GM12878 (cell line): ENCODE measurements around the gene DNHD1. TPM values are rescaled to one million over a fixed set of nuclear protein-coding genes. Genes with fewer than 3 reads are reported as not detected.

Experiments
- ATAC-seq: fragments of 200-7000 bp; cut with Tn5 transposase; 3 replicates; pipeline ENCODE4 v1.9.1; 2020; ENCODE audit warnings: mild to moderate bottlenecking, moderate library complexity
- BruUV-seq: library from RNA; stranded (reverse); fragments of 400-500 nt; replicated peaks from 2 replicates; lab custom pipeline; 2021; lab: Mats Ljungman, UMichigan
- CTCF ChIA-PET: fragments of 300-600 bp; sonication (Branson Sonifier 250); formaldehyde crosslinking; extraction: SDS; loops from one replicate; lab custom pipeline; 2021; ENCODE audit warnings: inconsistent platforms; lab: Yijun Ruan, JAX
- POLR2A ChIA-PET: fragments of 350-600 bp; formaldehyde crosslinking; extraction: SDS; loops from one replicate; lab custom pipeline; 2021; ENCODE audit warnings: inconsistent platforms; lab: Charles Lee
- RAD21 ChIA-PET: fragments of 300-600 bp; sonication (Branson Sonifier 250); formaldehyde crosslinking; loops from one replicate; lab custom pipeline; 2023; ENCODE audit warnings: antibody characterized with exemption; ENCODE audit not compliant: unreplicated experiment; lab: Charles Lee
- SMC1A ChIA-PET: fragments of 300-600 bp; sonication (Branson Sonifier 250); formaldehyde crosslinking; loops from one replicate; lab custom pipeline; 2023; ENCODE audit not compliant: unreplicated experiment, uncharacterized antibody; lab: Charles Lee
- DNase-seq: peaks from one replicate; pipeline ENCODE4 v3.0.0-alpha.2; 2011; ENCODE audit warnings: low read depth, low spot score
- FAIRE-seq: peaks from 3 replicates; lab custom pipeline; 2011; peaks lifted over from hg19 to GRCh38; lab: Jason Lieb, UNC
- H2AFZ ChIP-seq: 2 replicates; pipeline ENCODE4 v1.6.0; 2011; ENCODE audit warnings: low read depth, low read length, control low read depth; ENCODE audit not compliant: control insufficient read depth
- H3K27ac ChIP-seq: 2 replicates; pipeline ENCODE4 v1.5.1; 2011; ENCODE audit warnings: control low read depth; ENCODE audit not compliant: control insufficient read depth, insufficient read depth
- H3K27me3 ChIP-seq, 2 experiments: replicated peaks in 1 of 2; 2 replicates each; pipeline versions ENCODE4 v1.6.0 to v1.6.1; 2011; ENCODE audit warnings: low read length in 1 of 2; ENCODE audit not compliant: control insufficient read depth in 2 of 2, insufficient read depth in 2 of 2
- H3K36me3 ChIP-seq, 2 experiments: 2 replicates each; pipeline ENCODE4 v1.5.1; 2011; ENCODE audit warnings: low read length in 1 of 2; ENCODE audit not compliant: control insufficient read depth in 2 of 2, insufficient read depth in 2 of 2
- H3K4me1 ChIP-seq: 2 replicates; pipeline ENCODE4 v1.6.1; 2011; ENCODE audit warnings: mild to moderate bottlenecking, low read length, moderate library complexity, mixed read lengths; ENCODE audit not compliant: control insufficient read depth, insufficient read depth
- H3K4me2 ChIP-seq: 2 replicates; pipeline ENCODE4 v1.6.0; 2011; ENCODE audit warnings: control low read depth; ENCODE audit not compliant: control insufficient read depth, insufficient read depth
- H3K4me3 ChIP-seq: fragments of 200-600 bp; sonication (generic); 2 replicates; pipeline ENCODE4 v1.5.1; 2016
- H3K79me2 ChIP-seq: 2 replicates; pipeline ENCODE4 v1.6.0; 2011; ENCODE audit warnings: low read length; ENCODE audit not compliant: control insufficient read depth, insufficient read depth
- H3K9ac ChIP-seq: 2 replicates; pipeline ENCODE4 v1.8.0; 2011; ENCODE audit warnings: low read length, control low read depth, mixed read lengths; ENCODE audit not compliant: control insufficient read depth, insufficient read depth
- H3K9me3 ChIP-seq: replicated peaks from 3 replicates; pipeline ENCODE4 v1.5.1; 2011; ENCODE audit warnings: mild to moderate bottlenecking, low read length; ENCODE audit not compliant: control insufficient read depth, insufficient read depth
- H4K20me1 ChIP-seq: 2 replicates; pipeline ENCODE4 v1.6.0; 2011; ENCODE audit not compliant: control insufficient read depth, insufficient read depth
- CHD2 ChIP-seq: IDR thresholded peaks from 2 replicates; pipeline ENCODE4 v1.6.1; 2011; ENCODE audit warnings: low read depth, low read length, improper control_type of control experiment, borderline replicate concordance
- CUX1 ChIP-seq: IDR thresholded peaks from 2 replicates; pipeline ENCODE4 v1.6.1; 2012; ENCODE audit warnings: improper control_type of control experiment, low read depth, low read length; ENCODE audit not compliant: insufficient replicate concordance
- ELK1 ChIP-seq: IDR thresholded peaks from 2 replicates; pipeline ENCODE4 v1.6.1; 2012; ENCODE audit warnings: low read depth, low read length, improper control_type of control experiment
- FOXM1 ChIP-seq: IDR thresholded peaks from 2 replicates; pipeline ENCODE4 v1.6.1; 2012; ENCODE audit warnings: low read depth, mild to moderate bottlenecking, inconsistent platforms, low read length, moderate library complexity
- MAX ChIP-seq: IDR thresholded peaks from 2 replicates; pipeline ENCODE4 v1.6.1; 2012; ENCODE audit warnings: low read depth, low read length, improper control_type of control experiment
- MYC ChIP-seq: IDR thresholded peaks from 2 replicates; pipeline ENCODE4 v1.6.1; 2011; ENCODE audit warnings: mild to moderate bottlenecking, low read length, moderate library complexity, inconsistent platforms; ENCODE audit not compliant: insufficient read depth, insufficient replicate concordance, insufficient read length, severe bottlenecking
- SMC3 ChIP-seq: IDR thresholded peaks from 2 replicates; pipeline ENCODE4 v1.6.1; 2011; ENCODE audit warnings: low read length, improper control_type of control experiment, borderline replicate concordance
- SRF ChIP-seq, 2 experiments: IDR thresholded peaks; 2 replicates each; pipeline ENCODE4 v1.6.1; 2011; ENCODE audit warnings: low read depth in 2 of 2, low read length in 2 of 2, mild to moderate bottlenecking in 1 of 2, moderate library complexity in 1 of 2
- in situ Hi-C: fragments of 300-500 bp; cut with MboI; formaldehyde crosslinking; loops from 9 replicates; pipeline ENCODE4 v1.14.3; 2018; ENCODE audit warnings: mixed read lengths
- intact Hi-C: fragments of 100-400 bp; cut with micrococcal nuclease; formaldehyde crosslinking; loops from one replicate; pipeline ENCODE4 v1.14.2; 2022; ENCODE audit not compliant: unreplicated experiment
- polyA plus RNA-seq, 11 experiments: library from polyadenylated mRNA; depleted of rRNA in 4 of 11; unstranded in 6 of 11; stranded (reverse) in 5 of 11; fragments of >200 nt; fragmentation: Nextera tagmentation in 4 of 11; fragmentation: Illumina TruSeq in 1 of 11; extraction: Ambion mirVana in 4 of 11; extraction: Trizol in 1 of 11; gene quantifications; 1 replicate in 1 of 11; 2 replicates in 10 of 11; pipeline versions ENCODE4 v1.2.1 to v1.2.3, GENCODE V29; 2011 to 2016; ENCODE audit warnings: inconsistent platforms in 2 of 11, missing spikeins in 2 of 11, low read depth in 1 of 11
- total RNA-seq, 4 experiments: library from RNA; depleted of rRNA in 3 of 4; stranded (reverse); fragments of >200 nt in 3 of 4; fragmentation: Illumina TruSeq in 1 of 4; extraction: Trizol in 1 of 4; gene quantifications; 2 replicates each; pipeline versions ENCODE4 v1.2.1 to v1.2.3, GENCODE V29; 2013 to 2021

Gene DNHD1
- total and polyA plus RNA-seq, 10 of the 15 experiments (the other 5 are each of a cell fraction or from before 2014, with no cell fraction given), result 0.99 to 16.9 (median 8.6) TPM

- CTCF ChIA-PET, result interaction anchor here (0.9 to 3.6 kb wide), 6 partner anchors 11 to 228 kb away, joined by 3 to 26 read pairs (median 5); partner anchors contain the start of genes MRPL17 and TPP1
- TF ChIP-seq MAX (no peak), CUX1 (no peak), FOXM1 (no peak), MYC (no peak), SMC3 (no peak), CHD2 (no peak), ELK1 (peak; percentile 3; the same call in 1 of the 2 replicates), SRF (IDR thresholded peaks at IDR 0.05; ENCODE audit: low read depth in 2 of 2, low read length in 2 of 2) (peak; percentile 78 to 95; a peak in 3 of 4 replicates)
- BruUV-seq, result no TSS peak
- Histone ChIP-seq H3K4me2 (peak overlapping the region; percentile 98), H3K9me3 (no peaks in the 10 kb centered on the region), H4K20me1 (no peaks in the 10 kb centered on the region), H3K27me3 (no peaks in the 10 kb centered on the region), H3K27ac (peak overlapping the region; percentile 88), H2AFZ (no peak overlapping the region), H3K4me3 (peak overlapping the region; percentile 19; the same call in 1 of the 2 replicates), H3K36me3 (peaks cover 23 to 28% of the 10 kb centered on the region in 2 experiments), H3K79me2 (peaks cover 72% of the 10 kb centered on the region), H3K4me1 (peaks cover 30% of the 10 kb centered on the region), H3K9ac (peak overlapping the region; percentile 23; the same call in 1 of the 2 replicates)
- ATAC-seq, result no peak
- RAD21 ChIA-PET, result interaction anchor here (0.8 to 2.0 kb wide), 8 partner anchors 11 to 138 kb away, joined by 3 to 23 read pairs (median 4); partner anchors contain the start of genes MRPL17 and TPP1
- POLR2A ChIA-PET, result interaction anchor here (0.5 to 7.2 kb wide), 12 partner anchors 9 to 372 kb away, joined by 3 to 85 read pairs (median 3); partner anchors contain the start of genes ARFIP2, FHIP1B, MRPL17 and TIMM10B
- SMC1A ChIA-PET, result interaction anchor here (1.2 to 6.2 kb wide), 5 partner anchors 11 to 138 kb away, joined by 3 to 57 read pairs (median 6); partner anchors contain the start of genes MRPL17 and TPP1
- intact Hi-C loops, result loop anchor here (2.0 to 10.0 kb wide), 2 partner anchors 126 to 222 kb away; partner anchors contain the start of genes ARFIP2 and TIMM10B
- FAIRE-seq, result no peak
- in situ Hi-C loops, result loop anchor here (5.0 kb wide), 1 partner anchor 125 kb away; the partner anchor contains the start of genes ARFIP2 and TIMM10B
- DNase-seq, result no peak
Observed at GRCh38 chr11:6607190-6607795, 110.2 kb downstream of the DNHD1 start.
